ENCODE results near the gene CXADR.

The CXADR gene

DNA sequence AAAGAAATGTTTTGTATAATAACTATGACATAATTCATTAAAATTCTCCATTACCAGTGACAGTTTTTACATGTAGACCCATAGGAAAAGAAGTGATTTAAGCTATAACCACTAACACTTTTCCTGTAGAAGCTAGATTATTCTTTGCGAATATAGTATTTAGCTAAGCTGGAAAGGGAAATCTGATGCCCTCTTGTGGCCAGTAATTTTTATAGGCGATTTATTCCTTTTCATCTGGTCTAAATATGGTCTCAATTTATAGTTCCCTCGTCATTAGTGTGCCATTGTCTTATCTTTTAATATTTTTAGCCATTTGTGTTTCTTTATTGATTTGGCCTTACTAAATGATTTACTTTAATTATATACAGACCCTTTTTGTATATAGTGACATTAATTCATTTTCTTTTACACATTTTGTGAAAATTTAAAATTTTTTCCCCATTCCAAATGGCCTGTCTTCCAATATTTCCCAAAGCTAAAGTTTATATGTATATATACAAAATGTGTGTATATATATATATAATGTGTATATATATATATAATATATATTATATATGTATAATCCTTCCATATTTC lies 73.1 kb downstream of the CXADR start:
- H3K79me2 ChIP-seq (ENCODE audit: insufficient read depth, low read length), result no peaks in the 10 kb centered on the region
- H3K9me3 ChIP-seq (ENCODE audit: insufficient read depth, low read length, severe bottlenecking), result no peaks in the 10 kb centered on the region
- no peak overlapping the region for H2AFZ ChIP-seq (ENCODE audit: low read depth, low read length)
- no peaks in the 10 kb centered on the region for H4K20me1 ChIP-seq (ENCODE audit: insufficient read depth, low read length)
- no peaks in the 10 kb centered on the region for H3K27me3 ChIP-seq (ENCODE audit: insufficient read depth, low read length, poor library complexity)
- no peak for TF ChIP-seq EZH2 (IDR thresholded peaks at IDR 0.05; ENCODE audit: borderline replicate concordance, low read depth, low read length, severe bottlenecking)
- TF ChIP-seq, protein P1, sequence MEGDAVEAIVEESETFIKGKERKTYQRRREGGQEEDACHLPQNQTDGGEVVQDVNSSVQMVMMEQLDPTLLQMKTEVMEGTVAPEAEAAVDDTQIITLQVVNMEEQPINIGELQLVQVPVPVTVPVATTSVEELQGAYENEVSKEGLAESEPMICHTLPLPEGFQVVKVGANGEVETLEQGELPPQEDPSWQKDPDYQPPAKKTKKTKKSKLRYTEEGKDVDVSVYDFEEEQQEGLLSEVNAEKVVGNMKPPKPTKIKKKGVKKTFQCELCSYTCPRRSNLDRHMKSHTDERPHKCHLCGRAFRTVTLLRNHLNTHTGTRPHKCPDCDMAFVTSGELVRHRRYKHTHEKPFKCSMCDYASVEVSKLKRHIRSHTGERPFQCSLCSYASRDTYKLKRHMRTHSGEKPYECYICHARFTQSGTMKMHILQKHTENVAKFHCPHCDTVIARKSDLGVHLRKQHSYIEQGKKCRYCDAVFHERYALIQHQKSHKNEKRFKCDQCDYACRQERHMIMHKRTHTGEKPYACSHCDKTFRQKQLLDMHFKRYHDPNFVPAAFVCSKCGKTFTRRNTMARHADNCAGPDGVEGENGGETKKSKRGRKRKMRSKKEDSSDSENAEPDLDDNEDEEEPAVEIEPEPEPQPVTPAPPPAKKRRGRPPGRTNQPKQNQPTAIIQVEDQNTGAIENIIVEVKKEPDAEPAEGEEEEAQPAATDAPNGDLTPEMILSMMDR (IDR thresholded peaks at IDR 0.05; ENCODE audit: borderline replicate concordance, extremely low read depth, low read length, poor library complexity, severe bottlenecking), result peak; percentile 64
- no peak overlapping the region for H3K4me2 ChIP-seq (ENCODE audit: insufficient read depth, low read length)
- H3K4me3 ChIP-seq (ENCODE audit: low read depth in 1 of 2, low read length in 2 of 2), result no peak overlapping the region
- H3K36me3 ChIP-seq (ENCODE audit: insufficient read depth, low read length), result peaks cover 2% of the 10 kb centered on the region; the same call in 1 of the 2 replicates
- no peak overlapping the region for H3K9ac ChIP-seq (ENCODE audit: low read depth, low read length)
- peak; percentile 67 for ATAC-seq (ENCODE audit: insufficient read depth, low read depth)
- DNase-seq, result peak; percentile 14
- H3K4me1 ChIP-seq (ENCODE audit: insufficient read depth, low read length), result no peaks in the 10 kb centered on the region
- H3K27ac ChIP-seq (ENCODE audit: low read length), result no peak overlapping the region

DNA sequence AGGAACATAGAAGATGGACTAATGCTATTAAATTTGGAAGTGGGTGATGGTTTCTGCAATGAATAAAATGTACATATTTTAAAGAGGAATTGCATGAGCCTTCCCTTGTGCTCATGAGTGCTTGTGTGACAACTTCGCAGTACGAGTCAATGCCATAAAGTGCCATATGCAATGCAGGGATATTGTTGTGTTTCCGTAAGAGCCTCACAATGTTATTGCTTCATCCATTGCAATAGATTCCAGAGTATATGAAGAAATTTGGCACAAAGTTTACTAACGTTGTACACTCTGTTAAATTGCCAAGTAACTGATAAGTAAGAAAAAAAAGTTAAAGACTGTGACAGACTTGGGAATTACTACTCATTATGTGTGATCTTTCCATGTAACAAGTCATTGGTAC lies 77.6 kb downstream of the CXADR start:
- H3K9ac ChIP-seq (ENCODE audit: low read depth, low read length), result no peak overlapping the region
- H2AFZ ChIP-seq (ENCODE audit: low read depth, low read length), result no peak overlapping the region
- H4K20me1 ChIP-seq (ENCODE audit: insufficient read depth, low read length), result peaks cover 4% of the 10 kb centered on the region; the same call in 1 of the 2 replicates
- H3K4me2 ChIP-seq (ENCODE audit: insufficient read depth, low read length), result no peak overlapping the region
- no peaks in the 10 kb centered on the region for H3K4me1 ChIP-seq (ENCODE audit: insufficient read depth, low read length)
- TF ChIP-seq EZH2 (IDR thresholded peaks at IDR 0.05; ENCODE audit: borderline replicate concordance, low read depth, low read length, severe bottlenecking), result no peak
- TF ChIP-seq, protein P1 (IDR thresholded peaks at IDR 0.05; ENCODE audit: borderline replicate concordance, extremely low read depth, low read length, poor library complexity, severe bottlenecking), result no peak
- no peak overlapping the region for H3K27ac ChIP-seq (ENCODE audit: low read length)
- ATAC-seq (ENCODE audit: insufficient read depth, low read depth), result no peak
- H3K9me3 ChIP-seq (ENCODE audit: insufficient read depth, low read length, severe bottlenecking), result no peaks in the 10 kb centered on the region
- no peaks in the 10 kb centered on the region for H3K27me3 ChIP-seq (ENCODE audit: insufficient read depth, low read length, poor library complexity)
- DNase-seq, result no peak
- H3K36me3 ChIP-seq (ENCODE audit: insufficient read depth, low read length), result peaks cover 41% of the 10 kb centered on the region
- H3K79me2 ChIP-seq (ENCODE audit: insufficient read depth, low read length), result no peaks in the 10 kb centered on the region
- H3K4me3 ChIP-seq (ENCODE audit: low read depth in 1 of 2, low read length in 2 of 2), result no peak overlapping the region

DNA sequence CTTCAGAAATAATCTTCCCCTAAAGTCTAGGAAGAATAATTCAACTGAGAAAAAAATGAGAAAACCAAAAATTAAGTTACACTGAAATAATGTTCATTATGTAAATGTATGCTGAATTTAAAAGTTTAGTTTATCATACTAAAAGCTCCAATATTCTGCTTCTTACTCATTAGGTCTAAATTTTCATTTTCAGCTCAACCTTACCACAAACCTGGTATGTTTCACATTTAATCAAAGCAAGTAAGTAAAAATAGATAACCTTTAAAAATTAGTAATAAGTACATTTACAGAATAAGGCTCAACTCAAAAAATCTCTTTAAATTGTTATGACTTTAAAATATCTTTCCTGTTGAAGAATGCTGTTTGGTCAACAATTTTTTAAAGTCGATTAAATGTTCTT lies 84.8 kb downstream of the CXADR start:
- ATAC-seq (ENCODE audit: insufficient read depth, low read depth) (no peak), DNase-seq (no peak)
- Histone ChIP-seq H2AFZ (ENCODE audit: low read depth, low read length) (no peak overlapping the region), H4K20me1 (ENCODE audit: insufficient read depth, low read length) (peaks cover 16% of the 10 kb centered on the region; the same call in 1 of the 2 replicates), H3K36me3 (ENCODE audit: insufficient read depth, low read length) (peaks cover 92% of the 10 kb centered on the region), H3K9me3 (ENCODE audit: insufficient read depth, low read length, severe bottlenecking) (no peaks in the 10 kb centered on the region), H3K79me2 (ENCODE audit: insufficient read depth, low read length) (peaks cover 28% of the 10 kb centered on the region), H3K4me2 (ENCODE audit: insufficient read depth, low read length) (no peak overlapping the region), H3K4me3 (ENCODE audit: low read depth in 1 of 2, low read length in 2 of 2) (no peak overlapping the region), H3K27ac (ENCODE audit: low read length) (no peak overlapping the region), H3K9ac (ENCODE audit: low read depth, low read length) (no peak overlapping the region), H3K27me3 (ENCODE audit: insufficient read depth, low read length, poor library complexity) (no peaks in the 10 kb centered on the region), H3K4me1 (ENCODE audit: insufficient read depth, low read length) (no peaks in the 10 kb centered on the region)
- TF ChIP-seq, protein P1 (IDR thresholded peaks at IDR 0.05; ENCODE audit: borderline replicate concordance, extremely low read depth, low read length, poor library complexity, severe bottlenecking), result no peak
- no peak for TF ChIP-seq EZH2 (IDR thresholded peaks at IDR 0.05; ENCODE audit: borderline replicate concordance, low read depth, low read length, severe bottlenecking)
